ENCODE data around the gene MAP3K5.
"Not testable (repeated sequence)": the region's sequence is repeated elsewhere in the genome, so short reads cannot be mapped to it uniquely, and the experiment has no call there.

MAP3K5 gene

GRCh38 chr6:136726837-136727557, 65.3 kb downstream of the MAP3K5 start:
- H3K27me3 ChIP-seq (ENCODE audit: control insufficient read depth, insufficient read depth, low read length), result no peaks in the 10 kb centered on the region
- no peak overlapping the region for H3K9ac ChIP-seq (ENCODE audit: low read length)
- no peaks in the 10 kb centered on the region for H3K36me3 ChIP-seq (ENCODE audit: control insufficient read depth, low read depth, low read length)
- no peaks in the 10 kb centered on the region for H3K4me1 ChIP-seq (ENCODE audit: control insufficient read depth, low read depth, low read length)
- no peak overlapping the region for H3K4me3 ChIP-seq (ENCODE audit: low read length)
- H3K27ac ChIP-seq (ENCODE audit: low read length), result no peak overlapping the region
- H3K9me3 ChIP-seq (ENCODE audit: control insufficient read depth, low read depth, low read length), result no peaks in the 10 kb centered on the region

- Histone ChIP-seq H3K36me3 (ENCODE audit: control insufficient read depth, low read depth, low read length) (no peaks in the 10 kb centered on the region), H3K27ac (ENCODE audit: low read length) (no peak overlapping the region), H3K9ac (ENCODE audit: low read length) (no peak overlapping the region), H3K9me3 (ENCODE audit: control insufficient read depth, low read depth, low read length) (no peaks in the 10 kb centered on the region), H3K4me1 (ENCODE audit: control insufficient read depth, low read depth, low read length) (no peaks in the 10 kb centered on the region), H3K4me3 (ENCODE audit: low read length) (no peak overlapping the region), H3K27me3 (ENCODE audit: control insufficient read depth, insufficient read depth, low read length) (no peaks in the 10 kb centered on the region)
Measured at GRCh38 chr6:136725124-136725523, 67.2 kb downstream of the MAP3K5 start.

GRCh38 chr6:136723780-136724179, 68.5 kb downstream of the MAP3K5 start:
- Histone ChIP-seq H3K27ac (ENCODE audit: low read length) (no peak overlapping the region), H3K36me3 (ENCODE audit: control insufficient read depth, low read depth, low read length) (no peaks in the 10 kb centered on the region), H3K9ac (ENCODE audit: low read length) (no peak overlapping the region), H3K4me1 (ENCODE audit: control insufficient read depth, low read depth, low read length) (peaks cover 7% of the 10 kb centered on the region), H3K4me3 (ENCODE audit: low read length) (no peak overlapping the region), H3K9me3 (ENCODE audit: control insufficient read depth, low read depth, low read length) (no peaks in the 10 kb centered on the region), H3K27me3 (ENCODE audit: control insufficient read depth, insufficient read depth, low read length) (no peaks in the 10 kb centered on the region)

GRCh38 chr6:136721467-136721866, 70.8 kb downstream of the MAP3K5 start:
- peaks cover 7% of the 10 kb centered on the region for H3K4me1 ChIP-seq (ENCODE audit: control insufficient read depth, low read depth, low read length)
- H3K27ac ChIP-seq (ENCODE audit: low read length), result no peak overlapping the region
- no peaks in the 10 kb centered on the region for H3K27me3 ChIP-seq (ENCODE audit: control insufficient read depth, insufficient read depth, low read length)
- H3K4me3 ChIP-seq (ENCODE audit: low read length), result no peak overlapping the region
- no peak overlapping the region for H3K9ac ChIP-seq (ENCODE audit: low read length)
- H3K9me3 ChIP-seq (ENCODE audit: control insufficient read depth, low read depth, low read length), result no peaks in the 10 kb centered on the region
- no peaks in the 10 kb centered on the region for H3K36me3 ChIP-seq (ENCODE audit: control insufficient read depth, low read depth, low read length)

- Histone ChIP-seq H3K36me3 (ENCODE audit: control insufficient read depth, low read depth, low read length) (no peaks in the 10 kb centered on the region), H3K4me3 (ENCODE audit: low read length) (no peak overlapping the region), H3K4me1 (ENCODE audit: control insufficient read depth, low read depth, low read length) (peaks cover 7% of the 10 kb centered on the region), H3K27ac (ENCODE audit: low read length) (no peak overlapping the region), H3K9ac (ENCODE audit: low read length) (no peak overlapping the region), H3K27me3 (ENCODE audit: control insufficient read depth, insufficient read depth, low read length) (no peaks in the 10 kb centered on the region), H3K9me3 (ENCODE audit: control insufficient read depth, low read depth, low read length) (no peaks in the 10 kb centered on the region)
Measured at GRCh38 chr6:136720045-136720770, 72.1 kb downstream of the MAP3K5 start.

- Histone ChIP-seq H3K27ac (ENCODE audit: low read length) (no peak overlapping the region), H3K4me1 (ENCODE audit: control insufficient read depth, low read depth, low read length) (peaks cover 7% of the 10 kb centered on the region)
Measured at GRCh38 chr6:136719280-136720044, 72.8 kb downstream of the MAP3K5 start.

GRCh38 chr6:136718476-136718875, 73.8 kb downstream of the MAP3K5 start:
- Histone ChIP-seq H3K27me3 (ENCODE audit: control insufficient read depth, insufficient read depth, low read length) (no peaks in the 10 kb centered on the region), H3K36me3 (ENCODE audit: control insufficient read depth, low read depth, low read length) (no peaks in the 10 kb centered on the region), H3K4me1 (ENCODE audit: control insufficient read depth, low read depth, low read length) (peaks cover 7% of the 10 kb centered on the region), H3K9ac (ENCODE audit: low read length) (no peak overlapping the region), H3K27ac (ENCODE audit: low read length) (no peak overlapping the region), H3K9me3 (ENCODE audit: control insufficient read depth, low read depth, low read length) (no peaks in the 10 kb centered on the region), H3K4me3 (ENCODE audit: low read length) (no peak overlapping the region)

More at GRCh38 chr6:136719280-136720044, 72.8 kb downstream of the MAP3K5 start:
- no peaks in the 10 kb centered on the region for H3K27me3 ChIP-seq (ENCODE audit: control insufficient read depth, insufficient read depth, low read length)
- no peak overlapping the region for H3K9ac ChIP-seq (ENCODE audit: low read length)
- no peaks in the 10 kb centered on the region for H3K9me3 ChIP-seq (ENCODE audit: control insufficient read depth, low read depth, low read length)
- no peak overlapping the region for H3K4me3 ChIP-seq (ENCODE audit: low read length)
- H3K36me3 ChIP-seq (ENCODE audit: control insufficient read depth, low read depth, low read length), result no peaks in the 10 kb centered on the region

- Histone ChIP-seq H3K27me3 (ENCODE audit: control insufficient read depth, insufficient read depth, low read length) (no peaks in the 10 kb centered on the region), H3K9ac (ENCODE audit: low read length) (no peak overlapping the region), H3K9me3 (ENCODE audit: control insufficient read depth, low read depth, low read length) (no peaks in the 10 kb centered on the region), H3K36me3 (ENCODE audit: control insufficient read depth, low read depth, low read length) (no peaks in the 10 kb centered on the region), H3K4me1 (ENCODE audit: control insufficient read depth, low read depth, low read length) (peaks cover 7% of the 10 kb centered on the region), H3K4me3 (ENCODE audit: low read length) (no peak overlapping the region), H3K27ac (ENCODE audit: low read length) (no peak overlapping the region)
Measured at GRCh38 chr6:136717716-136717990, 74.6 kb downstream of the MAP3K5 start.

- Histone ChIP-seq H3K9me3 (ENCODE audit: control insufficient read depth, low read depth, low read length) (no peaks in the 10 kb centered on the region), H3K36me3 (ENCODE audit: control insufficient read depth, low read depth, low read length) (no peaks in the 10 kb centered on the region), H3K9ac (ENCODE audit: low read length) (no peak overlapping the region), H3K4me3 (ENCODE audit: low read length) (no peak overlapping the region), H3K27ac (ENCODE audit: low read length) (no peak overlapping the region), H3K27me3 (ENCODE audit: control insufficient read depth, insufficient read depth, low read length) (no peaks in the 10 kb centered on the region), H3K4me1 (ENCODE audit: control insufficient read depth, low read depth, low read length) (peaks cover 7% of the 10 kb centered on the region)
Measured at GRCh38 chr6:136716917-136717715, 75.2 kb downstream of the MAP3K5 start.

- not testable (repeated sequence) for H3K27me3 ChIP-seq (ENCODE audit: control insufficient read depth, insufficient read depth, low read length); H3K27ac ChIP-seq (ENCODE audit: low read length); H3K36me3 ChIP-seq (ENCODE audit: control insufficient read depth, low read depth, low read length); H3K4me1 ChIP-seq (ENCODE audit: control insufficient read depth, low read depth, low read length); H3K9ac ChIP-seq (ENCODE audit: low read length); H3K4me3 ChIP-seq (ENCODE audit: low read length); H3K9me3 ChIP-seq (ENCODE audit: control insufficient read depth, low read depth, low read length)
Measured at GRCh38 chr6:136712642-136713041, 79.6 kb downstream of the MAP3K5 start.

GRCh38 chr6:136711644-136712043, 80.6 kb downstream of the MAP3K5 start:
- no peak overlapping the region for H3K4me3 ChIP-seq (ENCODE audit: low read length)
- H3K9me3 ChIP-seq (ENCODE audit: control insufficient read depth, low read depth, low read length), result no peaks in the 10 kb centered on the region
- no peaks in the 10 kb centered on the region for H3K4me1 ChIP-seq (ENCODE audit: control insufficient read depth, low read depth, low read length)
- H3K9ac ChIP-seq (ENCODE audit: low read length), result no peak overlapping the region
- no peak overlapping the region for H3K27ac ChIP-seq (ENCODE audit: low read length)
- H3K27me3 ChIP-seq (ENCODE audit: control insufficient read depth, insufficient read depth, low read length), result no peaks in the 10 kb centered on the region
- no peaks in the 10 kb centered on the region for H3K36me3 ChIP-seq (ENCODE audit: control insufficient read depth, low read depth, low read length)

All from iPS-18a (cell line).